IMR-90 (cell line): Measurements from ENCODE around the gene SCIN. TPM values are rescaled to one million over a fixed set of nuclear protein-coding genes. Genes with fewer than 3 reads are reported as not detected.

ENCODE experiments used
- ATAC-seq: fragments of 200-7000 bp; cut with Tn5 transposase; 2 replicates; pipeline ENCODE4 v1.9.1; 2020; ENCODE audit warnings: low read depth, mild to moderate bottlenecking, moderate library complexity
- BruUV-seq: library from RNA; stranded (reverse); fragments of 400-500 nt; replicated peaks from 2 replicates; lab custom pipeline; 2021; lab: Mats Ljungman, UMichigan
- CTCF ChIA-PET: fragments of 300-600 bp; formaldehyde crosslinking; extraction: SDS; loops from one replicate; lab custom pipeline; 2021; ENCODE audit warnings: antibody characterized with exemption; lab: Yijun Ruan, JAX
- POLR2A ChIA-PET: fragments of 300-600 bp; sonication (Branson Sonifier 250); formaldehyde crosslinking; loops from one replicate; lab custom pipeline; 2022; ENCODE audit warnings: antibody characterized with exemption; ENCODE audit not compliant: unreplicated experiment; lab: Charles Lee
- DNase-seq: peaks from one replicate; pipeline ENCODE4 v3.0.0; 2013
- H2AFZ ChIP-seq: replicated peaks from 2 replicates; pipeline ENCODE3; 2013; ENCODE audit warnings: low read length, mild to moderate bottlenecking; ENCODE audit not compliant: poor library complexity
- H2AK5ac ChIP-seq: 2 replicates; pipeline ENCODE4 v1.6.1; 2013; ENCODE audit warnings: low read depth, low read length, inconsistent platforms
- H2AK9ac ChIP-seq: replicated peaks from 2 replicates; pipeline ENCODE3; 2013; ENCODE audit warnings: mild to moderate bottlenecking, low read depth, low read length, moderate library complexity; ENCODE audit not compliant: poor library complexity
- H2BK120ac ChIP-seq: 2 replicates; pipeline ENCODE4 v1.6.1; 2013; ENCODE audit warnings: low read depth, low read length, inconsistent platforms
- H2BK15ac ChIP-seq: 3 replicates; pipeline ENCODE4 v1.6.1; 2013; ENCODE audit warnings: low read depth, low read length, inconsistent platforms
- H2BK20ac ChIP-seq: 2 replicates; pipeline ENCODE4 v1.6.1; 2013; ENCODE audit warnings: low read depth, mild to moderate bottlenecking, inconsistent platforms, low read length, moderate library complexity
- H2BK5ac ChIP-seq: 2 replicates; pipeline ENCODE4 v1.6.1; 2013; ENCODE audit warnings: mild to moderate bottlenecking, low read depth, low read length, inconsistent platforms; ENCODE audit not compliant: poor library complexity, severe bottlenecking
- H3K14ac ChIP-seq: replicated peaks from 2 replicates; pipeline ENCODE4 v1.6.1; 2013; ENCODE audit warnings: low read depth, low read length, inconsistent platforms
- H3K18ac ChIP-seq: 2 replicates; pipeline ENCODE4 v1.6.1; 2013; ENCODE audit warnings: low read depth, low read length, control low read depth
- H3K23ac ChIP-seq: 2 replicates; pipeline ENCODE4 v1.6.1; 2013; ENCODE audit warnings: low read depth, low read length, inconsistent platforms
- H3K27ac ChIP-seq: 2 replicates; pipeline ENCODE4 v1.5.1; 2013; ENCODE audit warnings: mild to moderate bottlenecking, control low read depth, low read length; ENCODE audit not compliant: insufficient read depth
- H3K27me3 ChIP-seq: 2 replicates; pipeline ENCODE4 v1.6.1; 2013; ENCODE audit warnings: low read length; ENCODE audit not compliant: control insufficient read depth, insufficient read depth
- H3K36me3 ChIP-seq: 2 replicates; pipeline ENCODE4 v1.6.1; 2013; ENCODE audit warnings: low read length, mixed read lengths; ENCODE audit not compliant: control insufficient read depth, insufficient read depth
- H3K4ac ChIP-seq: 2 replicates; pipeline ENCODE4 v1.6.1; 2013; ENCODE audit warnings: low read depth, low read length, inconsistent platforms
- H3K4me1 ChIP-seq: 2 replicates; pipeline ENCODE4 v1.6.1; 2013; ENCODE audit warnings: low read length, mixed read lengths; ENCODE audit not compliant: control insufficient read depth, insufficient read depth
- H3K4me2 ChIP-seq: 2 replicates; pipeline ENCODE4 v1.6.1; 2013; ENCODE audit warnings: low read depth, mild to moderate bottlenecking, control low read depth, low read length, moderate library complexity
- H3K4me3 ChIP-seq: 2 replicates; pipeline ENCODE4 v1.5.1; 2013; ENCODE audit warnings: low read depth, mild to moderate bottlenecking, control low read depth, low read length, moderate library complexity; ENCODE audit not compliant: insufficient read depth
- H3K56ac ChIP-seq: 2 replicates; pipeline ENCODE4 v1.6.1; 2013; ENCODE audit warnings: low read length, inconsistent platforms; ENCODE audit not compliant: insufficient read depth; ENCODE audit errors: extremely low read depth
- H3K79me1 ChIP-seq, 2 experiments: 2 replicates each; pipeline ENCODE4 v1.6.1; 2013; ENCODE audit warnings: low read length in 2 of 2, inconsistent platforms in 1 of 2, low read depth in 1 of 2
- H3K9ac ChIP-seq: 2 replicates; pipeline ENCODE4 v1.6.1; 2013; ENCODE audit warnings: low read depth, low read length, control low read depth
- H3K9me1 ChIP-seq: 2 replicates; pipeline ENCODE4 v1.6.1; 2013; ENCODE audit warnings: low read length, inconsistent platforms; ENCODE audit not compliant: insufficient read depth
- H3K9me3 ChIP-seq: 2 replicates; pipeline ENCODE4 v1.6.1; 2013; ENCODE audit warnings: low read length; ENCODE audit not compliant: control insufficient read depth, insufficient read depth
- H4K20me1 ChIP-seq: 2 replicates; pipeline ENCODE4 v1.6.1; 2013; ENCODE audit warnings: low read length, inconsistent platforms; ENCODE audit not compliant: insufficient read depth
- H4K5ac ChIP-seq: 2 replicates; pipeline ENCODE4 v1.6.1; 2013; ENCODE audit warnings: mild to moderate bottlenecking, low read depth, low read length, control low read depth
- H4K8ac ChIP-seq, 2 experiments: 2 replicates each; pipeline ENCODE4 v1.6.1; 2013; ENCODE audit warnings: low read depth in 2 of 2, low read length in 2 of 2, control low read depth in 1 of 2, inconsistent platforms in 1 of 2
- H4K91ac ChIP-seq: 2 replicates; pipeline ENCODE4 v1.6.1; 2013; ENCODE audit warnings: low read depth, low read length, inconsistent platforms; ENCODE audit not compliant: insufficient read depth
- BHLHE40 ChIP-seq: fragments of 150-350 bp; IDR thresholded peaks from 2 replicates; pipeline ENCODE4 v1.6.1; 2016; ENCODE audit warnings: mild to moderate bottlenecking, low read depth, low read length
- CEBPB ChIP-seq: IDR thresholded peaks from 2 replicates; pipeline ENCODE4 v1.6.1; 2012; ENCODE audit warnings: low read depth, low read length, improper control_type of control experiment
- CHD1 ChIP-seq: IDR thresholded peaks from 2 replicates; pipeline ENCODE4 v1.6.1; 2012; ENCODE audit warnings: low read depth, low read length, improper control_type of control experiment
- CTCF ChIP-seq: conservative IDR thresholded peaks from 2 replicates; pipeline ENCODE4 v1.5.1; 2012; ENCODE audit warnings: mild to moderate bottlenecking, low read depth, low read length, improper control_type of control experiment
- FOS ChIP-seq: fragments of 150-350 bp; IDR thresholded peaks from 2 replicates; pipeline ENCODE4 v1.6.1; 2016; ENCODE audit warnings: low read depth, low read length
- MAFK ChIP-seq: IDR thresholded peaks from 2 replicates; pipeline ENCODE4 v1.6.1; 2012; ENCODE audit warnings: low read depth, low read length, improper control_type of control experiment
- MAZ ChIP-seq: IDR thresholded peaks from 2 replicates; pipeline ENCODE4 v1.6.1; 2012; ENCODE audit warnings: low read depth, mild to moderate bottlenecking, low read length, improper control_type of control experiment, moderate library complexity, borderline replicate concordance
- MXI1 ChIP-seq: IDR thresholded peaks from 2 replicates; pipeline ENCODE4 v1.6.1; 2012; ENCODE audit warnings: low read depth, mild to moderate bottlenecking, low read length, moderate library complexity, borderline replicate concordance
- NFE2L2 ChIP-seq: fragments of 150-350 bp; IDR thresholded peaks from 2 replicates; pipeline ENCODE4 v1.6.1; 2016; ENCODE audit warnings: low read depth, mild to moderate bottlenecking, low read length
- POLR2A ChIP-seq: IDR thresholded peaks from 2 replicates; pipeline ENCODE4 v1.6.1; 2012; ENCODE audit warnings: mild to moderate bottlenecking, low read depth, low read length
- RAD21 ChIP-seq: IDR thresholded peaks from 2 replicates; pipeline ENCODE4 v1.6.1; 2012; ENCODE audit warnings: low read length, improper control_type of control experiment
- RCOR1 ChIP-seq: IDR thresholded peaks from 2 replicates; pipeline ENCODE4 v1.6.1; 2012; ENCODE audit warnings: mild to moderate bottlenecking, low read length, improper control_type of control experiment; ENCODE audit not compliant: insufficient replicate concordance
- RFX5 ChIP-seq: IDR thresholded peaks from 2 replicates; pipeline ENCODE4 v1.8.0; 2012; ENCODE audit warnings: low read depth, mild to moderate bottlenecking, low read length, moderate library complexity
- SMC3 ChIP-seq: fragments of 150-350 bp; IDR thresholded peaks from 2 replicates; pipeline ENCODE4 v1.6.1; 2016; ENCODE audit warnings: low read depth, mild to moderate bottlenecking, antibody characterized with exemption, low read length, moderate library complexity
- USF2 ChIP-seq: fragments of 150-350 bp; IDR thresholded peaks from 2 replicates; pipeline ENCODE4 v1.6.1; 2017; ENCODE audit warnings: mild to moderate bottlenecking, antibody characterized with exemption, low read length, low read depth
- whole genome bisulfite sequencing, 2 experiments: methylation state at CpG; one replicate each; pipeline versions ENCODE4 v1.1.5 to v1.1.7; 2013; ENCODE audit warnings: missing lambda C conversion rate in 2 of 2; ENCODE audit not compliant: insufficient read length in 1 of 2; ENCODE audit errors: extremely low coverage in 2 of 2; 5-methylcytosine and 5-hydroxymethylcytosine counted together
- dilution Hi-C: fragments of 300-500 bp; cut with HindIII; formaldehyde crosslinking; loops from one replicate; pipeline ENCODE4 v1.14.3; 2018; ENCODE audit warnings: low sequenced_read_pairs; ENCODE audit not compliant: unreplicated experiment
- in situ Hi-C: fragments of 300-500 bp; cut with MboI; formaldehyde crosslinking; loops from 3 replicates; pipeline ENCODE4 v1.14.3; 2019; ENCODE audit warnings: low sequenced_read_pairs, inconsistent platforms, mixed read lengths
- intact Hi-C: fragments of 100-400 bp; cut with micrococcal nuclease; formaldehyde crosslinking; loops from 2 replicates; pipeline ENCODE4 v1.10.0; 2022
- polyA plus RNA-seq, 3 experiments: library from polyadenylated mRNA; depleted of rRNA; stranded (reverse); fragments of >200 nt; gene quantifications; 2 replicates each; pipeline ENCODE4 v1.2.3, GENCODE V29; 2012; ENCODE audit warnings: low replicate concordance in 1 of 3
- total RNA-seq: library from RNA; depleted of rRNA; stranded (reverse); fragments of >200 nt; gene quantifications from 2 replicates; pipeline ENCODE4 v1.2.3, GENCODE V29; 2012
- TF ChIP-seq, protein P1 (sequence below): fragments of 150-350 bp; IDR thresholded peaks from 2 replicates; pipeline ENCODE4 v1.6.1; 2016; ENCODE audit warnings: low read depth, mild to moderate bottlenecking, low read length, moderate library complexity, borderline replicate concordance

Gene SCIN
- total and polyA plus RNA-seq, 2 of the 4 experiments (the other 2 are of a cell fraction) = under 0.01 to 0.05 TPM

- DNase-seq (no peak), ATAC-seq (no peak)
- no peak overlapping the region for H2BK15ac ChIP-seq
- H3K4me3 ChIP-seq = no peak overlapping the region
- no peak overlapping the region for H3K56ac ChIP-seq
- H3K27me3 ChIP-seq = peaks cover 8% of the 10 kb centered on the region
- no peak for TF ChIP-seq MXI1
- no peak for TF ChIP-seq USF2
- TF ChIP-seq BHLHE40 = no peak
- no peak for TF ChIP-seq RAD21
- TF ChIP-seq RCOR1 = no peak
- no peak for TF ChIP-seq CHD1
- TF ChIP-seq MAFK = no peak
- TF ChIP-seq CTCF = no peak
- no peak for TF ChIP-seq SMC3
- TF ChIP-seq, protein P1, sequence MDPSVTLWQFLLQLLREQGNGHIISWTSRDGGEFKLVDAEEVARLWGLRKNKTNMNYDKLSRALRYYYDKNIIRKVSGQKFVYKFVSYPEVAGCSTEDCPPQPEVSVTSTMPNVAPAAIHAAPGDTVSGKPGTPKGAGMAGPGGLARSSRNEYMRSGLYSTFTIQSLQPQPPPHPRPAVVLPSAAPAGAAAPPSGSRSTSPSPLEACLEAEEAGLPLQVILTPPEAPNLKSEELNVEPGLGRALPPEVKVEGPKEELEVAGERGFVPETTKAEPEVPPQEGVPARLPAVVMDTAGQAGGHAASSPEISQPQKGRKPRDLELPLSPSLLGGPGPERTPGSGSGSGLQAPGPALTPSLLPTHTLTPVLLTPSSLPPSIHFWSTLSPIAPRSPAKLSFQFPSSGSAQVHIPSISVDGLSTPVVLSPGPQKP = no peak
- TF ChIP-seq CEBPB = no peak
- TF ChIP-seq RFX5 = no peak
- no peak for TF ChIP-seq MAZ
- no peak for TF ChIP-seq NFE2L2
- TF ChIP-seq POLR2A = no peak
- no peak for TF ChIP-seq FOS
- H3K4ac ChIP-seq = no peak overlapping the region
- dilution Hi-C loops = no loop called here
- ChIA-PET CTCF (interaction anchor here (1.1 to 4.3 kb wide), 3 partner anchors 10 to 101 kb away, joined by 3 to 16 read pairs (median 5); no protein-coding TSS in a partner anchor), POLR2A (interaction anchor here (0.6 kb wide), 1 partner anchor 8 kb away, joined by 6 read pairs; no protein-coding TSS in a partner anchor)
- no peak overlapping the region for H3K4me2 ChIP-seq
- H2AK5ac ChIP-seq = no peak overlapping the region
- in situ Hi-C loops = loop anchor here (5.0 kb wide), 1 partner anchor 104 kb away; no protein-coding TSS in a partner anchor
- no peaks in the 10 kb centered on the region for H4K20me1 ChIP-seq
- no peak overlapping the region for H4K5ac ChIP-seq
- H3K4me1 ChIP-seq = no peaks in the 10 kb centered on the region
- no peak overlapping the region for H2AFZ ChIP-seq
- no peaks in the 10 kb centered on the region for H3K9me1 ChIP-seq
- H3K23ac ChIP-seq = no peak overlapping the region
- no peak overlapping the region for H3K14ac ChIP-seq
- no peak overlapping the region for H2BK5ac ChIP-seq
- H2BK120ac ChIP-seq = no peak overlapping the region
- intact Hi-C loops = no loop called here
- no peak overlapping the region for H3K18ac ChIP-seq
- no peak overlapping the region for H3K27ac ChIP-seq
- no peak overlapping the region for H3K9ac ChIP-seq
- no peak overlapping the region for H4K91ac ChIP-seq
- H4K8ac ChIP-seq = no peak overlapping the region
- BruUV-seq = no TSS peak
- H2BK20ac ChIP-seq = no peak overlapping the region
- no peaks in the 10 kb centered on the region for H3K36me3 ChIP-seq
- no peaks in the 10 kb centered on the region for H3K9me3 ChIP-seq
- no CpG with 5 or more reads among the region's 4 CpGs for WGBS, 2 experiments
- H2AK9ac ChIP-seq = no peak overlapping the region
- H3K79me1 ChIP-seq = no peaks in the 10 kb centered on the region
These were observed 55.3 kb downstream of the SCIN start for GRCh38 chr7:12625836-12626235.
